HG03135 (cell line): ENCODE measurements around the gene TRIM50.
"Not testable (repeated sequence)": the region's sequence is repeated elsewhere in the genome, so short reads cannot be mapped to it uniquely, and the experiment has no call there.

Experiments used
- ATAC-seq: cut with Tn5 transposase; IDR thresholded peaks from one replicate; pipeline ENCODE4 v1.9.1; 2021; ENCODE audit warnings: mild to moderate bottlenecking, moderate library complexity; ENCODE audit not compliant: unreplicated experiment

Gene TRIM50

DNA sequence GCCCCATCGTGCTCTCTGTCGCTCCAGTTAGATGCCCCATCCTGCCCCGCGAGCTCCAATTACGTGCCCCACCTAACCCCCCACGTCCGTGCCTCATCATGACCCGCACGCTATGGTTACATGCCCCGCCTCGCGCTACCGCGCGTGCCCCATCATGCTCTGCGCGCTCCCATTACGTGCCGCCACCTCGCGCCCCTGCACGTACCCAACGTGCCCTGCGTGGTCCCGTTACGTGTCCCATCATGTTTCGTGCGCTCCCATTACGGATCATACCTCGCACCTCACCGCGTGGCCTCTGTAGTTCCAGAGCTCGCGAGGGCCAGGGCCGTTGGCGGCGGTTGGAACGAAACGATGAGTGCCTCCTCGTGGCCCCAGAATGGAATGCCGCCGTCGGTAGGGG lies at the start of gene TRIM50, which contains the start of gene FKBP6:
TSS of gene TRIM50 (minus strand) at position 161 of the 400 bp plus-strand sequence. CDS start 3,295 bp downstream, outside the sequence.
TSS of gene FKBP6 (plus strand) at position 240 of the 400 bp plus-strand sequence. CDS start 268 bp downstream, outside the sequence.
- ATAC-seq: not testable (repeated sequence)

DNA sequence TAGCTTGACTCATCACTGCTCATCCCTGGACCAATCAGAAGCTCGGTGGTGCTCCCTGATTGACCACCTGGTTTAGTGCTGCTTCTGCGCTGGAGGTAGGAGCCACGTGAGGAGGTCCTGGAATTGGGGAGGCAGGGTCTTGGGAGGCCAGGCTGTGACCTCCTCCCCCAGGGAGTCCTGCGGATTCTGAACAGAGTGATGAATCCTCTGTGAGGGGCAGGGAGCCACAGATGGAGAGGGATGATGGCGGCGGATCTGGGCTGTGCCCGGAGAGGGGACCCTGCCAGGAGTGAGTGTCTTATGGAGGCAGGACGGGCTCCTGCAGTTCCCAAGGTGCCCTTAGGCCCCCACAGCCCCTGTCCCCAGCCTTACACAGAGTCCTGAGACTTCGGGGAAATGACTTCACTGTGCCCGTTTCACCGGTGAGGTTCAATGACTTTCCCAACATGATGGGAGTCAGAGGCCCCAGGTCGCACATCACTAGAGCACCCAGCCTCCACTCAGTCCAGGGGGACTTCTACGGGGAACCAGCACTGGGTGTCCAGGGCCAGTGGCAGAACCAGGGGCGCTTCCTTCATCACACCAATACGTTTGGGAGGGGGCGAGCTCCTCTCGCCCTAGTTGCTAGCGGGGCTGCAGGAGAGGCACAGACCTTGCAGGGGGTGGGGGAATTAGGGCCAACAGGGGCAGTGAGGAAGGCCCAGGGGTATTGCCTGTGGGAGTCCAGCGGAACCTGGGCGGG lies 49.0 kb upstream of the TRIM50 start:
- ATAC-seq: no peak

DNA sequence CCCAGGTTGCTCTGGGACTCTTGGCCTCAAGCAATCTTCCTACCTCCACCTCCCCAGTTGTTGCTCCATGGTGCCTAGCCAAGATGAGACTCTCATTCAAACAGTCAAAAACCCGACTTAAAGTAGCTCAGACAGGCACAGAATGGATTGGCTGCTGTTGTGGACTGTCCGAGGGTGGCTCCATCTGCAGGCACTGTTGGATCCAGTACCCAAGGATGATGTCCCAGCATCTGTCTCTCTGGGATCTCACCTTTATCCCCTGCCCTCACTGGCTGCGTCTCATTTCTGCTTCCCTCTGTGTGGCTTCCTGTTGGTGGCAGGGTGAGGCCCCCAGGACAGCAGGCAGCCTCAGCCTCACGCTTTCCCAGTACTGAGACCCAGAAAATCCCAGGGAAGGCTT lies 48.4 kb upstream of the TRIM50 start:
- not testable (repeated sequence) for ATAC-seq

DNA sequence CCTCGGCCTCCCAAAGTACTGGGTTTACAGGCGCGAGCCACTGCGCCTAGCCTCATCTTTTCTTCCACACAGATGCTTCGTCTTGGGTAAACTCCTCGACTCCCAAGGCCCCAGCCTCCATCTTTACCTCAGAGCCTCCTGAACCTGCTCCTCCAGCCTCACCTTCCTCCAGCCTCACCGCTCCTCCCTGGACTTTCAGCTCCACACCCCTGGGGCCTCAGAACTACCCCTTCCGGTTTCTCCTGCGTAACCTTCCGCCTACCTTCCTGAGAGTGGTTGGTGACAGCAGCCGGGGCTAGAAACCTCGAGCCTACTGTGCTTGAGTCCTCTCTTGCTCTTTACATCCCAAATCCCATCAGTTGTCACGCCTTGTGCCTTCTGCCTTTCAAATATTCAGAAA lies 45.9 kb upstream of the TRIM50 start:
- no peak for ATAC-seq

DNA sequence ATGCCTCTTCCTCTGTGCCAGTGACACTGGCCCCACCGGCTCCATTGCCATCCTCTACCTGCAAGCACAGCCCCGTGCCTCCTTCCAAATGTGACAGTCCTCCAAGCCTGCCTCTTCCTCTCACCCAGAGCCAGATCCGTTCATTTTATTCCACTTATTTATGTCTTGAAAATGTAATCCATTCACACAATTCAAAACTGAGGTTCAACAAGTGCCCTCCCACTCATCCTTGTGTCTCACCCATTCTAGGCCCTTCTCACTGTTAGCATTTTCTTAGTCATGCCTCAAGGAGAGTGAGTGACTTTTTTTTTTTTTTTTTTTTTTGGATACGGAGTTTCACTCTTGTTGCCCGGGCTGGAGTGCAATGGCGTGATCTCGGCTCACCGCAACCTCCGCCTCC lies 41.7 kb upstream of the TRIM50 start:
- ATAC-seq: no peak

DNA sequence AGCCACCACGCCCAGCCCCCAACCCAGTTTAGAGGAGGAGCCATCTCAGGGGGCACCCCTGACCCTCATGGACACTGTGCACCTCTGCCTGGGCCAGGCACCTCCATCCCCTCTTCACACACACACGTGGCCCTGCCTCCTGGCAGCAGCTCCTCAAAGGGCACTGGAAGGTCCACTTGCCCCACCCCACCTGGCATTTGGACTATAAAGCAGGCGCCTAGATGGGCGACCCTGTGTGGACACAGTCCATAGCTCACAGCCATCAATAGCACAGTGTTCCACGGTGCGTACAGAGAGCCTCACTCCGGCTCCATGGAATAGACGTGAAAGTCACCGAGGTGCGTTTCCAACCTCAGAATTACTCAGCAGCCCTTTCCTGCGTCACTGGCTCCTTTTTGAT lies 41.1 kb upstream of the TRIM50 start:
- no peak for ATAC-seq

GRCh38 chr7:73366990-73367389 lies 39.1 kb upstream of the TRIM50 start:
- no peak for ATAC-seq

- no peak for ATAC-seq
Measured at GRCh38 chr7:73366127-73366526, 38.2 kb upstream of the TRIM50 start.

- ATAC-seq: no peak
Measured at GRCh38 chr7:73364006-73364728, 36.3 kb upstream of the TRIM50 start.

GRCh38 chr7:73363225-73364005 lies 35.5 kb upstream of the TRIM50 start:
- ATAC-seq: no peak

DNA sequence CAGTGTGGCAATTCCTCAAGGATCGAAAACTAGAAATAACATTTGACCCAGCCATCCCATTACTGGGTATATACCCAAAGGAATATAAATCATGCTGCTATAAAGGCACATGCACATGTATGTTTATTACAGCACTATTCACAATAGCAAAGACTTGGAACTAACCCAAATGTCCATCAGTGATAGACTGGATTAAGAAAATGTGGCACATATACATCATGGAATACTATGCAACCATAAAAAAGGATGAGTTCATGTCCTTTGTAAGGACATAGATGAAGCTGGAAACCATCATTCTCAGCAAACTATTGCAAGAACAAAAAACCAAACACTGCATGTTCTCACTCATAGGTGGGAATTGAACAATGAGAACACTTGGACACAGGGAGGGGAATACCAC lies 32.7 kb upstream of the TRIM50 start:
- not testable (repeated sequence) for ATAC-seq

GRCh38 chr7:73359746-73360375 lies 32.0 kb upstream of the TRIM50 start:
- no peak for ATAC-seq

- no peak for ATAC-seq
Measured at GRCh38 chr7:73359306-73359705, 31.4 kb upstream of the TRIM50 start.

GRCh38 chr7:73358590-73359275 lies 30.9 kb upstream of the TRIM50 start:
- ATAC-seq: no peak

- ATAC-seq: no peak
Measured at GRCh38 chr7:73356159-73356558, 28.3 kb upstream of the TRIM50 start.

- ATAC-seq: no peak
Measured at GRCh38 chr7:73354821-73355220, 26.9 kb upstream of the TRIM50 start.

GRCh38 chr7:73354196-73354595 lies 26.3 kb upstream of the TRIM50 start:
- no peak for ATAC-seq

- no peak for ATAC-seq
Measured at GRCh38 chr7:73353243-73353642, 25.4 kb upstream of the TRIM50 start.

- no peak for ATAC-seq
Measured at GRCh38 chr7:73352784-73353183, 24.9 kb upstream of the TRIM50 start.

DNA sequence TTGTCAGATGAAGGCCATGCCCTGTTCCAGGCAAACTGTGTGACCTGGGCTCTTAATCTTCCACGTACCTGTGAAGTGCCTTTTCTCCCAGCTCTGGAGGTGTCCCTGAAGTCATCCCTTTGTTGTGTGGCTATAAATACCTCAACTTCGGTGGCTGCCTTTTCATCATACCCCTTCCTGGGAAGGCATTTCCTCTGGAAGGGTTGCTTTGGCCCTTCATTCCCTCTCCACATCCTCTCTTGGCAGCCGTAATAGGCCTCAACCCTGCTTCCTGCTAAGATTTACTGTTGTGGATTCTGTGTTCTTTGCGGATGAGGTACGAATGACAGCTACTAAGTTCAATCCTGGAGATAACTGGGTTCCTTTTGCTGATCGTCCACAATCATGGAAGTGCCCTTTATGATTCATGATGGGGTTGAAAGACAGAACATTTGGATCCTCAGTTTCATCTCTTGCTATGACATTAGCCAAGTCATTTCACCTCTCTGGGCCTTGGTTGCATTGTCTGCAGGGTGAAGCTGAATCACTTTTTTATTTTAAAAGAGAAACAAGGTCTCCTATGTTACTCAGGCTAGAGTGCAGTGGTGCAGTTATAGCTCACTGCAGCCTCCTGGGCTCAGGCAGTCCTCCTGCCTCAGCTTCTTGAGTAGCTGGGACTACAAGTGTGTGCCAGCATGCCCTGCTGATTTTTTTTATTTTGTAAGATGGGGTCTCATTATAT lies 23.7 kb upstream of the TRIM50 start:
- ATAC-seq: no peak
